OCI-LY3 (cell line): ENCODE results near the gene IL17B.

Experiments
- H2AFZ ChIP-seq: fragments of 200-600, 300-600 bp; shearing (Covaris generic); 2 replicates; pipeline ENCODE4 v1.6.0; 2014; ENCODE audit warnings: antibody characterized with exemption, low read depth, low read length
- H3K27ac ChIP-seq: fragments of 200-600, 300-600 bp; sonication (generic); 2 replicates; pipeline ENCODE4 v1.5.1; 2014; ENCODE audit warnings: mild to moderate bottlenecking, low read length, moderate library complexity, mixed read lengths
- H3K27me3 ChIP-seq: fragments of 200-600, 300-600 bp; sonication (generic); 2 replicates; pipeline ENCODE4 v1.6.1; 2014; ENCODE audit warnings: low read depth, low read length, mixed read lengths
- H3K36me3 ChIP-seq: fragments of 200-600, 300-600 bp; sonication (generic); replicated peaks from 2 replicates; pipeline ENCODE3; 2014; ENCODE audit warnings: low read depth, low read length, mixed read lengths
- H3K4me1 ChIP-seq: fragments of 300-600, 200-600 bp; sonication (generic); 2 replicates; pipeline ENCODE4 v1.6.1; 2014; ENCODE audit warnings: low read length, mixed read lengths
- H3K4me2 ChIP-seq: fragments of 200-600, 300-600 bp; sonication (generic); 2 replicates; pipeline ENCODE4 v1.6.1; 2014; ENCODE audit warnings: low read length, mixed read lengths
- H3K4me3 ChIP-seq: fragments of 300-600, 200-600 bp; sonication (generic); 2 replicates; pipeline ENCODE4 v1.5.1; 2014; ENCODE audit warnings: antibody characterized with exemption, mild to moderate bottlenecking, low read length, moderate library complexity
- H3K79me2 ChIP-seq: fragments of 300-600, 200-600 bp; shearing (Covaris generic); 2 replicates; pipeline ENCODE4 v1.6.1; 2014; ENCODE audit warnings: mild to moderate bottlenecking, low read length, mixed read lengths
- H3K9ac ChIP-seq: fragments of 300-600, 200-600 bp; shearing (Covaris generic); 2 replicates; pipeline ENCODE4 v1.6.0; 2014; ENCODE audit warnings: mild to moderate bottlenecking, low read length, moderate library complexity
- H3K9me3 ChIP-seq: fragments of 200-600, 300-600 bp; shearing (Covaris generic); 2 replicates; pipeline ENCODE4 v1.6.1; 2014; ENCODE audit warnings: low read length, mixed read lengths; ENCODE audit not compliant: insufficient read depth
- H4K20me1 ChIP-seq: fragments of 200-600, 300-600 bp; sonication (generic); 2 replicates; pipeline ENCODE4 v1.6.1; 2016; ENCODE audit warnings: low read length, mixed read lengths; ENCODE audit not compliant: insufficient read depth
- CTCF ChIP-seq: fragments of 200-600, 300-600 bp; sonication (generic); IDR thresholded peaks from 2 replicates; pipeline ENCODE4 v1.5.1; 2014; ENCODE audit warnings: antibody characterized with exemption, low read length, low read depth
- EZH2phosphoT487 ChIP-seq: fragments of 200-600 bp; shearing (Covaris generic); IDR thresholded peaks from 2 replicates; pipeline ENCODE4 v1.6.1; 2018; ENCODE audit warnings: antibody characterized with exemption, mixed run types, low read depth

IL17B gene

GRCh38 chr5:149341876-149342275 is 37.2 kb downstream of the IL17B start:
- Histone ChIP-seq H4K20me1 (no peaks in the 10 kb centered on the region), H2AFZ (no peak overlapping the region), H3K27me3 (no peaks in the 10 kb centered on the region), H3K79me2 (peaks cover 16% of the 10 kb centered on the region), H3K9me3 (no peaks in the 10 kb centered on the region), H3K9ac (no peak overlapping the region), H3K4me1 (peaks cover 6% of the 10 kb centered on the region), H3K27ac (no peak overlapping the region), H3K36me3 (no peaks in the 10 kb centered on the region), H3K4me2 (no peak overlapping the region), H3K4me3 (no peak overlapping the region)
- TF ChIP-seq EZH2phosphoT487 = no peak
- no peak for TF ChIP-seq CTCF

GRCh38 chr5:149340920-149341319 is 38.2 kb downstream of the IL17B start:
- no peak overlapping the region for H2AFZ ChIP-seq
- no peak for TF ChIP-seq EZH2phosphoT487
- no peak for TF ChIP-seq CTCF

GRCh38 chr5:149338364-149338763 is 40.7 kb downstream of the IL17B start:
- Histone ChIP-seq H3K9ac (no peak overlapping the region), H3K36me3 (no peaks in the 10 kb centered on the region), H3K79me2 (no peaks in the 10 kb centered on the region), H3K27ac (no peak overlapping the region), H3K9me3 (no peaks in the 10 kb centered on the region), H2AFZ (no peak overlapping the region), H3K27me3 (no peaks in the 10 kb centered on the region), H3K4me2 (no peak overlapping the region), H3K4me3 (no peak overlapping the region), H4K20me1 (no peaks in the 10 kb centered on the region), H3K4me1 (no peaks in the 10 kb centered on the region)
- no peak for TF ChIP-seq CTCF
- no peak for TF ChIP-seq EZH2phosphoT487

More at GRCh38 chr5:149340920-149341319, 38.2 kb downstream of the IL17B start:
- H3K27me3 ChIP-seq = no peaks in the 10 kb centered on the region
- no peaks in the 10 kb centered on the region for H4K20me1 ChIP-seq
- H3K9ac ChIP-seq = no peak overlapping the region
- H3K4me1 ChIP-seq = peaks cover 5% of the 10 kb centered on the region
- no peak overlapping the region for H3K4me3 ChIP-seq
- H3K9me3 ChIP-seq = no peaks in the 10 kb centered on the region
- H3K4me2 ChIP-seq = no peak overlapping the region
- H3K36me3 ChIP-seq = no peaks in the 10 kb centered on the region
- peaks cover 6% of the 10 kb centered on the region for H3K79me2 ChIP-seq
- H3K27ac ChIP-seq = no peak overlapping the region

GRCh38 chr5:149337736-149338135 is 41.4 kb downstream of the IL17B start:
- Histone ChIP-seq H3K9me3 (no peaks in the 10 kb centered on the region), H3K4me1 (no peaks in the 10 kb centered on the region), H3K36me3 (no peaks in the 10 kb centered on the region), H3K79me2 (no peaks in the 10 kb centered on the region), H3K27me3 (no peaks in the 10 kb centered on the region), H3K4me3 (no peak overlapping the region), H2AFZ (no peak overlapping the region), H3K4me2 (no peak overlapping the region), H4K20me1 (no peaks in the 10 kb centered on the region), H3K27ac (no peak overlapping the region), H3K9ac (no peak overlapping the region)
- TF ChIP-seq CTCF = no peak
- no peak for TF ChIP-seq EZH2phosphoT487
